Activated naive CD8-positive, alpha-beta T cell treated with anti-CD3 and anti-CD28 coated beads, Interleukin-2, amount 50 U/mL, for 24 hours (primary cell): ENCODE data around the gene ASTN2.
"Not testable (repeated sequence)": the region's sequence is repeated elsewhere in the genome, so short reads cannot be mapped to it uniquely, and the experiment has no call there.

Experiments used
- ATAC-seq: fragments of 150-1000 bp; cut with Tn5 transposase; one replicate; pipeline ENCODE4 v1.10.0; 2021
- DNase-seq: peaks from one replicate; pipeline ENCODE4 v3.0.0; 2021
- H3K27ac Mint-ChIP-seq: one replicate; pipeline ENCODE4 v1.8.0; 2021; ENCODE audit warnings: mild to moderate bottlenecking, mixed read lengths
- H3K27me3 Mint-ChIP-seq: one replicate; pipeline ENCODE4 v1.8.0; 2021; ENCODE audit warnings: mixed read lengths
- H3K36me3 Mint-ChIP-seq: one replicate; pipeline ENCODE4 v1.8.0; 2021; ENCODE audit warnings: low read depth, mixed read lengths
- H3K4me1 Mint-ChIP-seq: one replicate; pipeline ENCODE4 v1.8.0; 2021; ENCODE audit warnings: mixed read lengths
- H3K4me3 Mint-ChIP-seq: one replicate; pipeline ENCODE4 v1.8.0; 2021; ENCODE audit warnings: mild to moderate bottlenecking, moderate library complexity, mixed read lengths
- H3K9me3 Mint-ChIP-seq: one replicate; pipeline ENCODE4 v1.8.0; 2021; ENCODE audit warnings: mixed read lengths

Gene ASTN2

GRCh38 chr9:116910201-116910600, 504.7 kb downstream of the ASTN2 start:
- Mint-ChIP-seq H3K36me3 (no peaks in the 10 kb centered on the region), H3K4me1 (no peaks in the 10 kb centered on the region), H3K9me3 (no peaks in the 10 kb centered on the region), H3K27ac (no peak overlapping the region), H3K27me3 (peaks cover 2% of the 10 kb centered on the region), H3K4me3 (no peak overlapping the region)
- no peak for DNase-seq
- ATAC-seq: no peak

- no peaks in the 10 kb centered on the region for H3K36me3 Mint-ChIP-seq
These were observed 506.9 kb downstream of the ASTN2 start for GRCh38 chr9:116907989-116908388.

GRCh38 chr9:116905171-116905588, 509.7 kb downstream of the ASTN2 start:
- DNase-seq: no peak
- H3K36me3 Mint-ChIP-seq: no peaks in the 10 kb centered on the region
- H3K4me3 Mint-ChIP-seq: no peak overlapping the region
- no peaks in the 10 kb centered on the region for H3K4me1 Mint-ChIP-seq
- no peak for ATAC-seq
- H3K27me3 Mint-ChIP-seq: peaks cover 2% of the 10 kb centered on the region
- peaks cover 11% of the 10 kb centered on the region for H3K9me3 Mint-ChIP-seq
- H3K27ac Mint-ChIP-seq: no peak overlapping the region

More at GRCh38 chr9:116907989-116908388, 506.9 kb downstream of the ASTN2 start:
- Mint-ChIP-seq H3K4me1 (no peaks in the 10 kb centered on the region), H3K27ac (no peak overlapping the region), H3K27me3 (peaks cover 2% of the 10 kb centered on the region), H3K9me3 (peaks cover 3% of the 10 kb centered on the region), H3K4me3 (no peak overlapping the region)
- DNase-seq (no peak), ATAC-seq (no peak)

- Mint-ChIP-seq H3K36me3 (no peaks in the 10 kb centered on the region), H3K9me3 (peaks cover 21% of the 10 kb centered on the region), H3K27ac (no peak overlapping the region), H3K4me1 (no peaks in the 10 kb centered on the region), H3K4me3 (no peak overlapping the region), H3K27me3 (peaks cover 2% of the 10 kb centered on the region)
- no peak for ATAC-seq
- DNase-seq: no peak
These were observed 510.7 kb downstream of the ASTN2 start for GRCh38 chr9:116904165-116904564.

GRCh38 chr9:116901260-116901659, 513.6 kb downstream of the ASTN2 start:
- H3K9me3 Mint-ChIP-seq: peaks cover 21% of the 10 kb centered on the region

DNA sequence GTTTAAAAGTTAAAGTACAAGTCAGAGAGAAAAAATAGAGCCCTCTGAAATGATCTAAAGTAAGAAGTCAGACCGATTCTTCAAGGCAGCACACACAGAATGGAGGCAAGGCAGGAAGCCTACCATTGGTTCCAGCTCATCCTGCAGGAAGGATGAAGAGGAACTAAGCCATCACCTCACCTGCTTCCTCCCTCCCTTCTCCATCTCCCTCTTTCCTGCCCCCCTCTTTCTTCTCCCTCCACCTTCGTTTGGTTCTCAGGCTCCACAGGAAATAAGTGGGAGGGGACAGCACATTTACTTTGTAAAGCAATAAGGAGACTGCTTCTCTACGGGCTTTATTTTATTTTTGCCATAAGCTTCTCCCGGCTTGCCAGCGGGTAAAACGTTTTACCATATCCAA, 514.3 kb downstream of the ASTN2 start:
- Mint-ChIP-seq H3K27me3 (peaks cover 2% of the 10 kb centered on the region), H3K9me3 (peaks cover 21% of the 10 kb centered on the region), H3K36me3 (no peaks in the 10 kb centered on the region), H3K27ac (no peak overlapping the region), H3K4me1 (no peaks in the 10 kb centered on the region), H3K4me3 (no peak overlapping the region)
- no peak for DNase-seq
- ATAC-seq: no peak

More at GRCh38 chr9:116901260-116901659, 513.6 kb downstream of the ASTN2 start:
- H3K4me1 Mint-ChIP-seq: no peaks in the 10 kb centered on the region
- ATAC-seq (no peak), DNase-seq (no peak)
- no peaks in the 10 kb centered on the region for H3K36me3 Mint-ChIP-seq
- no peak overlapping the region for H3K4me3 Mint-ChIP-seq
- no peaks in the 10 kb centered on the region for H3K27me3 Mint-ChIP-seq
- H3K27ac Mint-ChIP-seq: no peak overlapping the region

- no peak overlapping the region for H3K4me3 Mint-ChIP-seq
- DNase-seq: no peak
- ATAC-seq: no peak
- H3K27ac Mint-ChIP-seq: no peak overlapping the region
- H3K4me1 Mint-ChIP-seq: no peaks in the 10 kb centered on the region
- H3K9me3 Mint-ChIP-seq: peaks cover 21% of the 10 kb centered on the region
- H3K27me3 Mint-ChIP-seq: peaks cover 2% of the 10 kb centered on the region
- H3K36me3 Mint-ChIP-seq: no peaks in the 10 kb centered on the region
These were observed 514.9 kb downstream of the ASTN2 start for GRCh38 chr9:116900007-116900367.

- ATAC-seq: no peak
- Mint-ChIP-seq H3K4me1 (no peaks in the 10 kb centered on the region), H3K36me3 (no peaks in the 10 kb centered on the region), H3K27ac (no peak overlapping the region), H3K9me3 (peaks cover 21% of the 10 kb centered on the region), H3K4me3 (no peak overlapping the region), H3K27me3 (peaks cover 2% of the 10 kb centered on the region)
- no peak for DNase-seq
These were observed 515.4 kb downstream of the ASTN2 start for GRCh38 chr9:116899337-116900006.

DNA sequence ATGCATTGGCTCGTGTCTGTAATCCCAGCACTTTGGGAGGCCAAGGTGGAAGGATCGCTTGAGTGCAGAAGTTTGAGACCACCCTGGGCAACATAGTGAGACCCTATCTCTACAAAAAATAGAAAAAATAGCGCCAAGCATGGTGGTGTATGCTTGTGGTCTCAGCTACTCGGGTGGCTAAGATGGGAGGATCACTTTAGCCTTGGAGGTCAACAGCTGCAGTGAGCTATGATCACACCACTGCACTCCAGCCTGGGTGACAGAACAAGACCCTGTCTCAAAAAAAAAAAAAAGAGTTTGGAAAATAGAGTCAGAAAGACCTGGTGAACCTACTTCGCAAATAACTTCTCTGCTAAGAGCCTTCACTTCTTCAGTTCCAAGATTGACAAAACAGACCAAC, 516.7 kb downstream of the ASTN2 start:
- peaks cover 20% of the 10 kb centered on the region for H3K9me3 Mint-ChIP-seq
- H3K27ac Mint-ChIP-seq, ATAC-seq: not testable (repeated sequence)

GRCh38 chr9:116897201-116897600, 517.7 kb downstream of the ASTN2 start:
- H3K27me3 Mint-ChIP-seq: peaks cover 2% of the 10 kb centered on the region
- H3K9me3 Mint-ChIP-seq: peaks cover 16% of the 10 kb centered on the region
- no peak overlapping the region for H3K27ac Mint-ChIP-seq
- no peak for DNase-seq
- no peaks in the 10 kb centered on the region for H3K36me3 Mint-ChIP-seq
- H3K4me1 Mint-ChIP-seq: no peaks in the 10 kb centered on the region
- no peak for ATAC-seq
- no peak overlapping the region for H3K4me3 Mint-ChIP-seq

More for the DNA sequence above, 516.7 kb downstream of the ASTN2 start:
- not testable (repeated sequence) for H3K4me3 Mint-ChIP-seq, H3K27me3 Mint-ChIP-seq, DNase-seq, H3K36me3 Mint-ChIP-seq, H3K4me1 Mint-ChIP-seq

GRCh38 chr9:116895961-116896360, 518.9 kb downstream of the ASTN2 start:
- ATAC-seq (no peak), DNase-seq (no peak)
- no peak overlapping the region for H3K27ac Mint-ChIP-seq
- H3K4me3 Mint-ChIP-seq: no peak overlapping the region
- peaks cover 2% of the 10 kb centered on the region for H3K27me3 Mint-ChIP-seq
- H3K4me1 Mint-ChIP-seq: no peaks in the 10 kb centered on the region
- peaks cover 14% of the 10 kb centered on the region for H3K9me3 Mint-ChIP-seq
- no peaks in the 10 kb centered on the region for H3K36me3 Mint-ChIP-seq

DNA sequence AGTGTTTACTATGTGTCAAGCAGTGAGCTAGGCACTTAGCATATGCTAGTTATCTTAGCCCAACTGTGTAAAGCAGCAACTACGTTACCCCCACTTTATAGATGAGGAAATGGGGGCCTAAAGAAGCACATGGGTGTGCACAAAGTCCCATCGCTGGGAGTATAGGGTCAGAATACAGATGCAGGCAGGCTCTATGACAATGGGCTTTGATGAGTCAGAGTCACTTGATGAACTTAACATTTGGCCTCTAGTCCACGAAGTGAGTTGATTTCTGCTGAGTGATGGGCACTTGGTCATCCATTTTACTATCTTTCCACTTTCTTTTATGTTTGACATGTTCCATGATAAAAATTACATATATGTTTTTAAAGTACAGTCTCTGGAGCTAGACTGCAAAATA, 523.4 kb downstream of the ASTN2 start:
- ATAC-seq: no peak
- no peaks in the 10 kb centered on the region for H3K4me1 Mint-ChIP-seq
- H3K27ac Mint-ChIP-seq: no peak overlapping the region
- DNase-seq: no peak
- peaks cover 2% of the 10 kb centered on the region for H3K27me3 Mint-ChIP-seq
- no peak overlapping the region for H3K4me3 Mint-ChIP-seq
- no peaks in the 10 kb centered on the region for H3K36me3 Mint-ChIP-seq
- peaks cover 4% of the 10 kb centered on the region for H3K9me3 Mint-ChIP-seq

DNA sequence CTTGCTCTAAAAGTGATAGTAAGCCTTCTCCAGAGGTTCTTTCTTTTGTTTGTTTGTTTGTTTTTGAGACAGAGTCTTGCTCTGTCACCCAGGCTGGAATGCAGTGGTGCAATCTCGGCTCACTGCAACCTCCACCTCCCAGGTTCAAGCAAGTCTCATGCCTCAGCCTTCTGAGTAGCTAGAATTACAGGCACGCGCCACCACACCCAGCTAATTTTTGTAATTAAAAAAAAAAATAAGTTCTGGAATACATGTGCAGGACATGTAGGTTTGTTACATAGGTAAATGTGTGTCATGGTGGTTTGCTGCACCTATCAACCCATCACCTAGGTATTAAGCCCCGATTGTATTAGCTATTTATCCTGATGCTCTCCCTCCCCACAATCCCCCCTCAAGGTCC, 526.4 kb downstream of the ASTN2 start:
- not testable (repeated sequence) for H3K9me3 Mint-ChIP-seq, DNase-seq, H3K4me1 Mint-ChIP-seq, H3K27ac Mint-ChIP-seq, H3K36me3 Mint-ChIP-seq, ATAC-seq, H3K27me3 Mint-ChIP-seq, H3K4me3 Mint-ChIP-seq

GRCh38 chr9:116888066-116888465, 526.8 kb downstream of the ASTN2 start:
- DNase-seq: no peak
- Mint-ChIP-seq H3K4me3 (no peak overlapping the region), H3K9me3 (peaks cover 4% of the 10 kb centered on the region), H3K36me3 (no peaks in the 10 kb centered on the region), H3K27me3 (no peaks in the 10 kb centered on the region), H3K4me1 (no peaks in the 10 kb centered on the region), H3K27ac (no peak overlapping the region)
- ATAC-seq: no peak

DNA sequence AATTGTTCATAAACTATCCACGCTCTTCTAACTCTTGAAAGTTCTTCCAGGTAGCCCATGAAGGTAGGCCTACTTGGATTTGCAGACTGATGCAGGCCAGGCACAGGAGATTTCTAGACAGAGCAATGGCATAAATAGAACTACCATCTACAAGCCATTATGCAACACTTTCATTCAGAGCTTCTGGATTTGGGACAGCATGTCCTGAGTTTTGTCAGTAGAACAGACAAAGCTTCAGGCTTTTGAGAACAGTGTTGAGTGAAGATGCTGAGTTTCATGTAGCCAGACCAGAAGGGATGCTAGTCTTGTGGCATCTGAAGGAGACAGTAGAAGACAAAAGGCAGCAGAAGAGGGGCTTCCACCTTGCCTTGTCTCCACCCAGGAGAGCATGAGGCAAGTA, 531.2 kb downstream of the ASTN2 start:
- Mint-ChIP-seq H3K4me1 (no peaks in the 10 kb centered on the region), H3K36me3 (no peaks in the 10 kb centered on the region), H3K27me3 (no peaks in the 10 kb centered on the region), H3K27ac (no peak overlapping the region), H3K4me3 (no peak overlapping the region), H3K9me3 (peaks cover 9% of the 10 kb centered on the region)
- DNase-seq (no peak), ATAC-seq (no peak)

DNA sequence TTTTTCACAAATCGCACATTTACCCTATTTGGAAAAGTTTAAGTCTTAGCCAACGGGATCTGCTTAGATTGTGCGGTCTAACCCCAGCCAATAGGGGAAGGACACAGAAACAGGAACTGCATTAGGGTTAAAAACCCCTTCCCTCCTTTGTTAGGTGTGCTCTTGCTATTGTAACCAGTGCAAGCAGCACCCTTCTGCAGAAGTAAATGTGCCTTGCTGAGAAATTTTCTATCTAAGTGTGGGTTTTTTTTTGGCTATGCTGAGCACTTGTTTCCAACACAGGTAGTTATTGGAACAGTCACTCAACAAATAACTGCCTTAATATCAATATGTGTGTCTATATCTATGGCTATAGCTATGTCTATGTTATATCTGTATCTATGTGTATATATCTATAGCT, 537.8 kb downstream of the ASTN2 start:
- no peaks in the 10 kb centered on the region for H3K27me3 Mint-ChIP-seq
- H3K36me3 Mint-ChIP-seq: no peaks in the 10 kb centered on the region
- no peak overlapping the region for H3K4me3 Mint-ChIP-seq
- H3K4me1 Mint-ChIP-seq: no peaks in the 10 kb centered on the region
- DNase-seq (no peak), ATAC-seq (no peak)
- no peak overlapping the region for H3K27ac Mint-ChIP-seq
- peaks cover 28% of the 10 kb centered on the region for H3K9me3 Mint-ChIP-seq
